WERI-Rb-1 (cell line): ENCODE results near the gene CLP1.

Experiments used
- DNase-seq: peaks from one replicate; pipeline ENCODE4 v3.0.0-alpha.2; 2020
- H3K27ac ChIP-seq: fragments of 250-450 bp; sonication (Bioruptor Pico); 2 replicates; pipeline ENCODE4 v1.5.1; 2020; ENCODE audit warnings: mild to moderate bottlenecking, moderate library complexity
- H3K27me3 ChIP-seq: fragments of 250-450 bp; sonication (Bioruptor Pico); 2 replicates; pipeline ENCODE4 v1.5.1; 2021; ENCODE audit warnings: mild to moderate bottlenecking, low read depth, moderate library complexity; ENCODE audit not compliant: insufficient read depth, severe bottlenecking
- H3K36me3 ChIP-seq: fragments of 250-450 bp; sonication (Bioruptor Pico); 2 replicates; pipeline ENCODE4 v1.5.1; 2020; ENCODE audit warnings: mild to moderate bottlenecking, moderate library complexity
- H3K4me3 ChIP-seq: 2 replicates; pipeline ENCODE4 v1.5.1; 2011; ENCODE audit warnings: low read depth, mild to moderate bottlenecking, control low read depth, low read length
- H3K9me3 ChIP-seq: fragments of 250-450 bp; sonication (Bioruptor Pico); 2 replicates; pipeline ENCODE4 v1.5.1; 2021; ENCODE audit warnings: mild to moderate bottlenecking, moderate library complexity; ENCODE audit not compliant: severe bottlenecking
- CTCF ChIP-seq: IDR thresholded peaks from 2 replicates; pipeline ENCODE4 v1.5.1; 2011; ENCODE audit warnings: low read depth, mild to moderate bottlenecking, control low read depth, inconsistent platforms, low read length

Gene CLP1

GRCh38 chr11:57638005-57638781 is 19.4 kb upstream of the CLP1 start:
- no peak for TF ChIP-seq CTCF
- Histone ChIP-seq H3K36me3 (no peaks in the 10 kb centered on the region), H3K27me3 (peaks cover 43% of the 10 kb centered on the region), H3K27ac (no peak overlapping the region), H3K4me3 (peak overlapping the region; percentile 32), H3K9me3 (no peaks in the 10 kb centered on the region)
- no peak for DNase-seq

GRCh38 chr11:57638811-57639320 is 18.7 kb upstream of the CLP1 start:
- 0 out of 2 replicates have a peak, but pooled peaks have one; percentile 7 for TF ChIP-seq CTCF
- no peaks in the 10 kb centered on the region for H3K9me3 ChIP-seq
- DNase-seq: no peak
- peaks cover 43% of the 10 kb centered on the region for H3K27me3 ChIP-seq
- H3K4me3 ChIP-seq: peak overlapping the region; percentile 32
- no peaks in the 10 kb centered on the region for H3K36me3 ChIP-seq
- no peak overlapping the region for H3K27ac ChIP-seq

GRCh38 chr11:57639321-57640067 is 18.1 kb upstream of the CLP1 start:
- no peaks in the 10 kb centered on the region for H3K9me3 ChIP-seq
- no peak for DNase-seq
- TF ChIP-seq CTCF: no peak
- H3K27ac ChIP-seq: no peak overlapping the region
- peaks cover 40% of the 10 kb centered on the region for H3K27me3 ChIP-seq
- H3K36me3 ChIP-seq: no peaks in the 10 kb centered on the region
- no peak overlapping the region for H3K4me3 ChIP-seq

- Histone ChIP-seq H3K4me3 (no peak overlapping the region), H3K36me3 (no peaks in the 10 kb centered on the region), H3K9me3 (no peaks in the 10 kb centered on the region), H3K27ac (no peak overlapping the region), H3K27me3 (peaks cover 37% of the 10 kb centered on the region)
- no peak for DNase-seq
- no peak for TF ChIP-seq CTCF
Observed at GRCh38 chr11:57640068-57640800, 17.3 kb upstream of the CLP1 start.

- H3K27me3 ChIP-seq: peaks cover 33% of the 10 kb centered on the region
- TF ChIP-seq CTCF: peak; percentile 62
- no peak overlapping the region for H3K27ac ChIP-seq
- no peak for DNase-seq
- no peaks in the 10 kb centered on the region for H3K36me3 ChIP-seq
- H3K9me3 ChIP-seq: no peaks in the 10 kb centered on the region
- H3K4me3 ChIP-seq: no peak overlapping the region
Observed at GRCh38 chr11:57641011-57641807, 16.4 kb upstream of the CLP1 start.
